Measurements from ENCODE around the gene C2orf69. TPM values are rescaled to one million over a fixed set of nuclear protein-coding genes. Genes with fewer than 3 reads are reported as not detected.
A peak's percentile ranks its signal among the peaks of the same experiment; 100 is the strongest.

The C2orf69 gene
- total RNA-seq, 1 donor from 2014 or later: 7.9 TPM

GRCh38 chr2:199968126-199968525 lies 57.0 kb downstream of the C2orf69 start:
- no peak for FAIRE-seq
- no peaks in the 10 kb centered on the region for H4K20me1 ChIP-seq (ENCODE audit: insufficient read depth, low read length)
- no peaks in the 10 kb centered on the region for H3K27me3 Mint-ChIP-seq (ENCODE audit: low read depth, unreplicated experiment)
- no peak for DNase-seq (ENCODE audit: low read depth)
- H3K36me3 ChIP-seq (ENCODE audit: insufficient read depth, low read length): peaks cover 23% of the 10 kb centered on the region
- no peak overlapping the region for H3K9ac ChIP-seq (ENCODE audit: low read length)
- no peak overlapping the region for H3K4me3 Mint-ChIP-seq (ENCODE audit: unreplicated experiment)
- H3K27ac ChIP-seq (ENCODE audit: low read depth, low read length): no peak overlapping the region
- H3K27me3 ChIP-seq (ENCODE audit: insufficient read depth, low read length): no peaks in the 10 kb centered on the region
- TF ChIP-seq EZH2 (IDR thresholded peaks at IDR 0.05; ENCODE audit: insufficient read depth, low read length) (no peak), CTCF (IDR thresholded peaks at IDR 0.05; ENCODE audit: insufficient read depth, low read depth, low read length) (no peak)
- no peak overlapping the region for H3K4me3 ChIP-seq (ENCODE audit: insufficient read depth, low read depth, low read length)
- H3K4me1 ChIP-seq (ENCODE audit: insufficient read depth, low read length): no peaks in the 10 kb centered on the region
- H3K36me3 Mint-ChIP-seq (ENCODE audit: low read depth, unreplicated experiment): peaks cover 5% of the 10 kb centered on the region
- H3K9me3 ChIP-seq (ENCODE audit: insufficient read depth, low read depth, low read length): no peaks in the 10 kb centered on the region
- H3K27ac Mint-ChIP-seq (ENCODE audit: unreplicated experiment): no peak overlapping the region
- no peaks in the 10 kb centered on the region for H3K9me3 Mint-ChIP-seq (ENCODE audit: unreplicated experiment)
- H3K4me1 Mint-ChIP-seq (ENCODE audit: low read depth, unreplicated experiment): no peaks in the 10 kb centered on the region
- no peaks in the 10 kb centered on the region for H3K79me2 ChIP-seq (ENCODE audit: insufficient read depth, low read length)
- no peak overlapping the region for H2AFZ ChIP-seq (ENCODE audit: low read depth, low read length)
- no peak overlapping the region for H3K4me2 ChIP-seq (ENCODE audit: low read length)

GRCh38 chr2:199972088-199972626 lies 61.1 kb downstream of the C2orf69 start:
- no peak for FAIRE-seq
- H4K20me1 ChIP-seq (ENCODE audit: insufficient read depth, low read length): no peaks in the 10 kb centered on the region
- H3K27ac Mint-ChIP-seq (ENCODE audit: unreplicated experiment): no peak overlapping the region
- no peaks in the 10 kb centered on the region for H3K9me3 Mint-ChIP-seq (ENCODE audit: unreplicated experiment)
- peaks cover 10% of the 10 kb centered on the region for H3K36me3 ChIP-seq (ENCODE audit: insufficient read depth, low read length)
- no peaks in the 10 kb centered on the region for H3K27me3 ChIP-seq (ENCODE audit: insufficient read depth, low read length)
- no peaks in the 10 kb centered on the region for H3K79me2 ChIP-seq (ENCODE audit: insufficient read depth, low read length)
- H3K4me1 Mint-ChIP-seq (ENCODE audit: low read depth, unreplicated experiment): peaks cover 6% of the 10 kb centered on the region
- H2AFZ ChIP-seq (ENCODE audit: low read depth, low read length): no peak overlapping the region
- DNase-seq (ENCODE audit: low read depth): no peak
- H3K4me1 ChIP-seq (ENCODE audit: insufficient read depth, low read length): no peaks in the 10 kb centered on the region
- TF ChIP-seq EZH2 (IDR thresholded peaks at IDR 0.05; ENCODE audit: insufficient read depth, low read length): no peak
- no peak for TF ChIP-seq CTCF (IDR thresholded peaks at IDR 0.05; ENCODE audit: insufficient read depth, low read depth, low read length)
- H3K4me3 Mint-ChIP-seq (ENCODE audit: unreplicated experiment): no peak overlapping the region
- H3K36me3 Mint-ChIP-seq (ENCODE audit: low read depth, unreplicated experiment): peaks cover 3% of the 10 kb centered on the region
- no peak overlapping the region for H3K4me2 ChIP-seq (ENCODE audit: low read length)
- H3K9ac ChIP-seq (ENCODE audit: low read length): no peak overlapping the region
- H3K4me3 ChIP-seq (ENCODE audit: insufficient read depth, low read depth, low read length): no peak overlapping the region
- H3K27me3 Mint-ChIP-seq (ENCODE audit: low read depth, unreplicated experiment): no peaks in the 10 kb centered on the region
- no peaks in the 10 kb centered on the region for H3K9me3 ChIP-seq (ENCODE audit: insufficient read depth, low read depth, low read length)
- H3K27ac ChIP-seq (ENCODE audit: low read depth, low read length): no peak overlapping the region

GRCh38 chr2:199973703-199974102 lies 62.6 kb downstream of the C2orf69 start:
- no peak overlapping the region for H3K4me2 ChIP-seq (ENCODE audit: low read length)
- no peaks in the 10 kb centered on the region for H3K79me2 ChIP-seq (ENCODE audit: insufficient read depth, low read length)
- H3K4me3 ChIP-seq (ENCODE audit: insufficient read depth, low read depth, low read length): no peak overlapping the region
- H3K27me3 ChIP-seq (ENCODE audit: insufficient read depth, low read length): no peaks in the 10 kb centered on the region
- no peaks in the 10 kb centered on the region for H3K9me3 Mint-ChIP-seq (ENCODE audit: unreplicated experiment)
- TF ChIP-seq EZH2 (IDR thresholded peaks at IDR 0.05; ENCODE audit: insufficient read depth, low read length): no peak
- peak; percentile 64 for TF ChIP-seq CTCF (IDR thresholded peaks at IDR 0.05; ENCODE audit: insufficient read depth, low read depth, low read length)
- H3K36me3 ChIP-seq (ENCODE audit: insufficient read depth, low read length): peaks cover 7% of the 10 kb centered on the region
- no peak overlapping the region for H3K4me3 Mint-ChIP-seq (ENCODE audit: unreplicated experiment)
- DNase-seq (ENCODE audit: low read depth): peak; percentile 41
- H3K27ac Mint-ChIP-seq (ENCODE audit: unreplicated experiment): no peak overlapping the region
- H3K27me3 Mint-ChIP-seq (ENCODE audit: low read depth, unreplicated experiment): no peaks in the 10 kb centered on the region
- FAIRE-seq: peak; percentile 26
- H3K27ac ChIP-seq (ENCODE audit: low read depth, low read length): no peak overlapping the region
- peaks cover 15% of the 10 kb centered on the region for H3K4me1 Mint-ChIP-seq (ENCODE audit: low read depth, unreplicated experiment)
- H3K9ac ChIP-seq (ENCODE audit: low read length): no peak overlapping the region
- H4K20me1 ChIP-seq (ENCODE audit: insufficient read depth, low read length): no peaks in the 10 kb centered on the region
- H3K4me1 ChIP-seq (ENCODE audit: insufficient read depth, low read length): peaks cover 5% of the 10 kb centered on the region
- no peaks in the 10 kb centered on the region for H3K9me3 ChIP-seq (ENCODE audit: insufficient read depth, low read depth, low read length)
- no peaks in the 10 kb centered on the region for H3K36me3 Mint-ChIP-seq (ENCODE audit: low read depth, unreplicated experiment)
- no peak overlapping the region for H2AFZ ChIP-seq (ENCODE audit: low read depth, low read length)

All from astrocyte (in vitro differentiated cells and primary cell).